HCT116 (cell line): ENCODE results near the gene CSN2. TPM values are rescaled to one million over a fixed set of nuclear protein-coding genes. Genes with fewer than 3 reads are reported as not detected.

ENCODE experiments used
- ATAC-seq: fragments of 200-7000 bp; cut with Tn5 transposase; 2 replicates; pipeline ENCODE4 v1.9.1; 2020; ENCODE audit warnings: mild to moderate bottlenecking, moderate library complexity
- BruUV-seq: library from RNA; stranded (reverse); fragments of 400-500 nt; replicated peaks from 2 replicates; lab custom pipeline; 2021; lab: Mats Ljungman, UMichigan
- CTCF ChIA-PET: fragments of 300-600 bp; sonication (Branson Sonifier 250); formaldehyde crosslinking; loops from one replicate; lab custom pipeline; 2021; ENCODE audit warnings: antibody characterized with exemption; lab: Charles Lee
- POLR2A ChIA-PET: fragments of 300-600, 350-600 bp; sonication (Branson Sonifier 250); formaldehyde crosslinking; loops from one replicate; lab custom pipeline; 2021; ENCODE audit warnings: antibody characterized with exemption; lab: Charles Lee
- RAD21 ChIA-PET, 2 experiments: fragments of 300-600 bp; sonication (Branson Sonifier 250); formaldehyde crosslinking; loops; one replicate each; lab custom pipeline; 2023; ENCODE audit warnings: low total read pairs in 2 of 2; ENCODE audit not compliant: uncharacterized antibody in 2 of 2, unreplicated experiment in 2 of 2, low non-redundant PET in 1 of 2; lab: Charles Lee
- DNase-seq: peaks from one replicate; pipeline ENCODE4 v3.0.0-alpha.2; 2010; ENCODE audit warnings: low read depth, low spot score
- H2AFZ ChIP-seq: fragments of 200-600 bp; shearing (Covaris generic), sonication (generic); 2 replicates; pipeline ENCODE4 v1.6.1; 2017; ENCODE audit warnings: low read depth, mixed run types, mixed read lengths, antibody characterized with exemption, low read length; ENCODE audit not compliant: poor library complexity, severe bottlenecking
- H3K27ac ChIP-seq: 2 replicates; pipeline ENCODE4 v1.5.1; 2012; ENCODE audit warnings: low read depth, low read length
- H3K27me3 ChIP-seq: fragments of 200-600 bp; sonication (generic); 2 replicates; pipeline ENCODE4 v1.6.1; 2016; ENCODE audit warnings: mixed run types, low read length, mixed read lengths; ENCODE audit not compliant: insufficient read depth
- H3K36me3 ChIP-seq, 2 experiments: fragments of 200-500 bp in 1 of 2; fragments of 200-600 bp in 1 of 2; sonication (Bioruptor generic) in 1 of 2; sonication (generic) in 1 of 2; 2 replicates each; pipeline versions ENCODE4 v1.5.1 to v1.6.1; 2014 to 2016; ENCODE audit warnings: low read length in 2 of 2, inconsistent platforms in 1 of 2, mixed read lengths in 1 of 2, mixed run types in 1 of 2; ENCODE audit not compliant: insufficient read depth in 2 of 2, control insufficient read depth in 1 of 2
- H3K4me1 ChIP-seq, 2 experiments: fragments of 200-600 bp in 1 of 2; sonication (generic) in 1 of 2; 2 replicates each; pipeline versions ENCODE4 v1.5.1 to v1.6.1; 2012 to 2017; ENCODE audit warnings: low read length in 2 of 2, inconsistent platforms in 1 of 2, mild to moderate bottlenecking in 1 of 2, mixed read lengths in 1 of 2, mixed run types in 1 of 2, moderate library complexity in 1 of 2; ENCODE audit not compliant: insufficient read depth in 2 of 2, control insufficient read depth in 1 of 2
- H3K4me2 ChIP-seq: fragments of 200-600 bp; sonication (generic); 2 replicates; pipeline ENCODE4 v1.6.1; 2017; ENCODE audit warnings: mixed run types, low read length, mixed read lengths
- H3K4me3 ChIP-seq, 2 experiments: fragments of 200-600 bp in 1 of 2; sonication (generic) in 1 of 2; replicated peaks in 1 of 2; 2 replicates each; pipeline ENCODE4 v1.5.1; 2011 to 2016; ENCODE audit warnings: low read length in 2 of 2, control low read depth in 1 of 2, low read depth in 1 of 2, mild to moderate bottlenecking in 1 of 2, mixed read lengths in 1 of 2, mixed run types in 1 of 2
- H3K79me2 ChIP-seq: fragments of 200-600 bp; sonication (generic); 2 replicates; pipeline ENCODE4 v1.6.1; 2017; ENCODE audit warnings: mild to moderate bottlenecking, mixed run types, low read length, moderate library complexity, mixed read lengths; ENCODE audit not compliant: insufficient read depth
- H3K9ac ChIP-seq: fragments of 200-600 bp; sonication (generic); 2 replicates; pipeline ENCODE4 v1.6.1; 2016; ENCODE audit warnings: low read length, mixed read lengths
- H3K9me2 ChIP-seq: fragments of 200-600 bp; sonication (generic), shearing (Covaris generic); 2 replicates; pipeline ENCODE4 v1.6.1; 2017; ENCODE audit warnings: mixed run types, mild to moderate bottlenecking, moderate library complexity; ENCODE audit not compliant: insufficient read depth
- H3K9me3 ChIP-seq, 2 experiments: fragments of 200-500 bp in 1 of 2; fragments of 200-600 bp in 1 of 2; sonication (Bioruptor generic) in 1 of 2; sonication (generic) in 1 of 2; 2 replicates each; pipeline ENCODE4 v1.6.1; 2014 to 2017; ENCODE audit warnings: low read length in 2 of 2, mixed read lengths in 2 of 2, inconsistent platforms in 1 of 2, low read depth in 1 of 2, mild to moderate bottlenecking in 1 of 2, mixed run types in 1 of 2, moderate library complexity in 1 of 2; ENCODE audit not compliant: control insufficient read depth in 1 of 2, insufficient read depth in 1 of 2
- H4K20me1 ChIP-seq: fragments of 200-600 bp; sonication (generic), shearing (Covaris generic); 2 replicates; pipeline ENCODE4 v1.6.1; 2017; ENCODE audit warnings: mixed run types, mild to moderate bottlenecking, moderate library complexity; ENCODE audit not compliant: insufficient read depth
- EGR1 ChIP-seq: IDR thresholded peaks from 2 replicates; pipeline ENCODE4 v1.6.1; 2012; ENCODE audit warnings: low read depth
- ELF1 ChIP-seq: IDR thresholded peaks from 2 replicates; pipeline ENCODE4 v1.6.1; 2012; ENCODE audit warnings: low read depth, borderline replicate concordance
- EZH2 ChIP-seq: fragments of 200-600 bp; sonication (generic); IDR thresholded peaks from 2 replicates; pipeline ENCODE4 v1.6.1; 2017; ENCODE audit warnings: antibody characterized with exemption, mixed run types
- EZH2phosphoT487 ChIP-seq: fragments of 200-600 bp; IDR thresholded peaks from 2 replicates; pipeline ENCODE4 v1.6.1; 2018; ENCODE audit warnings: antibody characterized with exemption, borderline replicate concordance
- FOSL1 ChIP-seq: IDR thresholded peaks from 2 replicates; pipeline ENCODE4 v1.6.1; 2012; ENCODE audit warnings: low read depth
- RAD21 ChIP-seq: IDR thresholded peaks from 2 replicates; pipeline ENCODE4 v1.6.1; 2012; ENCODE audit warnings: low read depth, mild to moderate bottlenecking
- TCF7L2 ChIP-seq: IDR thresholded peaks from 2 replicates; pipeline ENCODE4 v1.7.0; 2011; ENCODE audit warnings: borderline replicate concordance, inconsistent platforms; ENCODE audit not compliant: insufficient read depth, insufficient read length; ENCODE audit errors: extremely low read depth
- ZFX ChIP-seq: fragments of 450-650 bp; IDR thresholded peaks from 2 replicates; pipeline ENCODE4 v1.6.1; 2017
- intact Hi-C: fragments of 100-400 bp; cut with micrococcal nuclease; formaldehyde crosslinking; loops from 2 replicates; pipeline ENCODE4 v1.10.0; 2022
- total RNA-seq: library from RNA; stranded (reverse); gene quantifications from one replicate; pipeline ENCODE4 v1.2.1, GENCODE V29; 2021; ENCODE audit not compliant: unreplicated experiment
- TF ChIP-seq, protein P1 (sequence below), 3 experiments: fragments of 200-600 bp in 1 of 3; sonication (generic) in 1 of 3; IDR thresholded peaks in 2 of 3; conservative IDR thresholded peaks in 1 of 3; 2 replicates each; pipeline ENCODE4 v1.5.1; 2012 to 2017; ENCODE audit warnings: low read depth in 2 of 3, low read length in 2 of 3, antibody characterized with exemption in 1 of 3, borderline replicate concordance in 1 of 3, control low read depth in 1 of 3, mild to moderate bottlenecking in 1 of 3, mixed read lengths in 1 of 3, mixed run types in 1 of 3, moderate library complexity in 1 of 3; ENCODE audit not compliant: insufficient read depth in 1 of 3
- TF ChIP-seq, protein P2 (sequence below): IDR thresholded peaks from 2 replicates; pipeline ENCODE4 v1.6.1; 2011; ENCODE audit warnings: mild to moderate bottlenecking, low read length, moderate library complexity; ENCODE audit not compliant: insufficient replicate concordance; ENCODE audit errors: extremely low read depth

The CSN2 gene
- total RNA-seq, 1 experiment from 2014 or later: not detected

DNA sequence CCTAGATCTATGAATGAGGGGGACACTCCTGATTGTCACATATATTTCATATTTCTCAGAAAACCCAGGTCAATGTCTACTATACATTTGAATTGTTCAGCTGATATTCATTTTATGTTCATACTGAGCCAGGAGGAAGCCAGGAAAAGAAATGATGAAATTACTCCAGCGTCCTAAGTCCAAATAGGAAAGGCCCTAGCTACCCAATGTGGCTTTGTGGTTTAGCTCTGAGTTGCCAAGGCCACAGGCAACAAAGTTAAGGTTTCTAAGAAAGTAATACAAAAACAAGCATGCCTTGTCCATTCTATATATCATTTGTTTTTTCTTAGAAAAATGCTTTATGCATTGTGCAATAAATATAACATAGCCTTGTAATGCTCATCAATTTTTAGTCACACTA, 4.5 kb upstream of the CSN2 start:
- RAD21 ChIA-PET: no interaction called here
- no peak for ATAC-seq
- Histone ChIP-seq H3K27me3 (no peaks in the 10 kb centered on the region), H2AFZ (no peak overlapping the region), H3K9me2 (no peaks in the 10 kb centered on the region), H3K9me3 (no peaks in the 10 kb centered on the region), H3K9ac (no peak overlapping the region), H3K4me3 (no peak overlapping the region), H3K36me3 (no peaks in the 10 kb centered on the region), H3K4me1 (no peaks in the 10 kb centered on the region), H4K20me1 (no peaks in the 10 kb centered on the region), H3K4me2 (no peak overlapping the region), H3K79me2 (no peaks in the 10 kb centered on the region), H3K27ac (no peak overlapping the region)
- CTCF ChIA-PET: no interaction called here
- POLR2A ChIA-PET: no interaction called here
- TF ChIP-seq FOSL1 (no peak), EZH2phosphoT487 (no peak), ZFX (no peak), RAD21 (no peak), EZH2 (no peak), EGR1 (no peak), TCF7L2 (no peak), ELF1 (no peak)
- TF ChIP-seq, protein P1, sequence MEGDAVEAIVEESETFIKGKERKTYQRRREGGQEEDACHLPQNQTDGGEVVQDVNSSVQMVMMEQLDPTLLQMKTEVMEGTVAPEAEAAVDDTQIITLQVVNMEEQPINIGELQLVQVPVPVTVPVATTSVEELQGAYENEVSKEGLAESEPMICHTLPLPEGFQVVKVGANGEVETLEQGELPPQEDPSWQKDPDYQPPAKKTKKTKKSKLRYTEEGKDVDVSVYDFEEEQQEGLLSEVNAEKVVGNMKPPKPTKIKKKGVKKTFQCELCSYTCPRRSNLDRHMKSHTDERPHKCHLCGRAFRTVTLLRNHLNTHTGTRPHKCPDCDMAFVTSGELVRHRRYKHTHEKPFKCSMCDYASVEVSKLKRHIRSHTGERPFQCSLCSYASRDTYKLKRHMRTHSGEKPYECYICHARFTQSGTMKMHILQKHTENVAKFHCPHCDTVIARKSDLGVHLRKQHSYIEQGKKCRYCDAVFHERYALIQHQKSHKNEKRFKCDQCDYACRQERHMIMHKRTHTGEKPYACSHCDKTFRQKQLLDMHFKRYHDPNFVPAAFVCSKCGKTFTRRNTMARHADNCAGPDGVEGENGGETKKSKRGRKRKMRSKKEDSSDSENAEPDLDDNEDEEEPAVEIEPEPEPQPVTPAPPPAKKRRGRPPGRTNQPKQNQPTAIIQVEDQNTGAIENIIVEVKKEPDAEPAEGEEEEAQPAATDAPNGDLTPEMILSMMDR (IDR thresholded peaks at IDR 0.05 in 2 of 3, conservative IDR thresholded peaks at IDR 0.05 in 1 of 3; ENCODE audit: borderline replicate concordance in 1 of 3, insufficient read depth in 1 of 3, low read depth in 2 of 3, low read length in 2 of 3): no peak
- TF ChIP-seq, protein P2, sequence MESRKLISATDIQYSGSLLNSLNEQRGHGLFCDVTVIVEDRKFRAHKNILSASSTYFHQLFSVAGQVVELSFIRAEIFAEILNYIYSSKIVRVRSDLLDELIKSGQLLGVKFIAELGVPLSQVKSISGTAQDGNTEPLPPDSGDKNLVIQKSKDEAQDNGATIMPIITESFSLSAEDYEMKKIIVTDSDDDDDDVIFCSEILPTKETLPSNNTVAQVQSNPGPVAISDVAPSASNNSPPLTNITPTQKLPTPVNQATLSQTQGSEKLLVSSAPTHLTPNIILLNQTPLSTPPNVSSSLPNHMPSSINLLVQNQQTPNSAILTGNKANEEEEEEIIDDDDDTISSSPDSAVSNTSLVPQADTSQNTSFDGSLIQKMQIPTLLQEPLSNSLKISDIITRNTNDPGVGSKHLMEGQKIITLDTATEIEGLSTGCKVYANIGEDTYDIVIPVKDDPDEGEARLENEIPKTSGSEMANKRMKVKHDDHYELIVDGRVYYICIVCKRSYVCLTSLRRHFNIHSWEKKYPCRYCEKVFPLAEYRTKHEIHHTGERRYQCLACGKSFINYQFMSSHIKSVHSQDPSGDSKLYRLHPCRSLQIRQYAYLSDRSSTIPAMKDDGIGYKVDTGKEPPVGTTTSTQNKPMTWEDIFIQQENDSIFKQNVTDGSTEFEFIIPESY: no peak
- no TSS peak for BruUV-seq
- intact Hi-C loops: no loop called here
- DNase-seq: no peak
